ENCODE data around the gene FAM193A.

GRCh38 chr4:2624782-2625530 is 88.5 kb downstream of the FAM193A start:
- TF ChIP-seq CEBPB (IDR thresholded peaks at IDR 0.05) (no peak), TCF12 (IDR thresholded peaks at IDR 0.05; ENCODE audit: low read depth) (no peak), EP300 (IDR thresholded peaks at IDR 0.05; ENCODE audit: borderline replicate concordance) (no peak), MAX (IDR thresholded peaks at IDR 0.05) (no peak), CREB1 (IDR thresholded peaks at IDR 0.05; ENCODE audit: low read depth) (no peak), REST (IDR thresholded peaks at IDR 0.05; ENCODE audit: low read depth) (no peak), RAD21 (IDR thresholded peaks at IDR 0.05; ENCODE audit: low read depth) (no peak), TAF1 (IDR thresholded peaks at IDR 0.05; ENCODE audit: low read depth) (no peak), NFIC (IDR thresholded peaks at IDR 0.05) (no peak), YY1 (IDR thresholded peaks at IDR 0.05; ENCODE audit: low read depth) (no peak), FOXM1 (IDR thresholded peaks at IDR 0.05; ENCODE audit: borderline replicate concordance, low read depth) (no peak), TEAD4 (IDR thresholded peaks at IDR 0.05) (no peak), EGR1 (IDR thresholded peaks at IDR 0.05) (no peak), USF1 (IDR thresholded peaks at IDR 0.05) (no peak)

All from Ishikawa (cell line).